Measurements from ENCODE around the gene FSTL4.

The FSTL4 gene

GRCh38 chr5:133473291-133473690 is 139.1 kb downstream of the FSTL4 start:
- TF ChIP-seq Cebpa-rat (IDR thresholded peaks at IDR 0.05) = no peak
- no peak overlapping the region for H3K27ac ChIP-seq
- no peak overlapping the region for H3K9ac ChIP-seq
- H3K4me2 ChIP-seq = no peak overlapping the region
- no peaks in the 10 kb centered on the region for H4K20me1 ChIP-seq
- no peaks in the 10 kb centered on the region for H3K4me1 ChIP-seq
- H3K9me3 ChIP-seq = no peaks in the 10 kb centered on the region
- no peaks in the 10 kb centered on the region for H3K36me3 ChIP-seq
- H3K27me3 ChIP-seq = no peaks in the 10 kb centered on the region
- H3K4me3 ChIP-seq = no peak overlapping the region

DNA sequence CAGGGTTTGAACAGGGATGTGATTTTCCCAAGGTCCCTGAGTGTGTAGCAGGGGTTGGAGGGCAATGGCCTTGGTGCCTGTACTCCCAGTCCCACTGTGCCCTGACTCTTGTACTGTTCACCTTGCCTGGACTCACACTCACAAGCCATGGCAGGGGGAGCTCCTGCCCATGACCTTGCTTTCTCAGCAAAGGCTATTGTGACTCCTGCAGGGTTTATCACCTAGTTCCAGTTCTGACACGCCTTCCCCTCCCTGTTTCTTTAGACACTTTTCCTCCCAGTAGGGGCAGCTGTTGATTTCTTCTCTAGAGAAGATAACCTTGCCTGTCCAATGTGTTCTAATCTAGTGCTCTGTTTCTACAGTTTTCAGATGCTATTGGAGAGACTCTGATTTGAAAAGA is 139.5 kb downstream of the FSTL4 start:
- H3K27ac ChIP-seq = no peak overlapping the region
- H3K27me3 ChIP-seq = no peaks in the 10 kb centered on the region
- no peak overlapping the region for H3K4me3 ChIP-seq
- no peaks in the 10 kb centered on the region for H4K20me1 ChIP-seq
- no peak overlapping the region for H3K4me2 ChIP-seq
- H3K9ac ChIP-seq = no peak overlapping the region
- no peaks in the 10 kb centered on the region for H3K9me3 ChIP-seq
- H3K36me3 ChIP-seq = no peaks in the 10 kb centered on the region
- no peak for TF ChIP-seq Cebpa-rat (IDR thresholded peaks at IDR 0.05)
- H3K4me1 ChIP-seq = peaks cover under 1% of the 10 kb centered on the region; the same call in 1 of the 2 replicates

DNA sequence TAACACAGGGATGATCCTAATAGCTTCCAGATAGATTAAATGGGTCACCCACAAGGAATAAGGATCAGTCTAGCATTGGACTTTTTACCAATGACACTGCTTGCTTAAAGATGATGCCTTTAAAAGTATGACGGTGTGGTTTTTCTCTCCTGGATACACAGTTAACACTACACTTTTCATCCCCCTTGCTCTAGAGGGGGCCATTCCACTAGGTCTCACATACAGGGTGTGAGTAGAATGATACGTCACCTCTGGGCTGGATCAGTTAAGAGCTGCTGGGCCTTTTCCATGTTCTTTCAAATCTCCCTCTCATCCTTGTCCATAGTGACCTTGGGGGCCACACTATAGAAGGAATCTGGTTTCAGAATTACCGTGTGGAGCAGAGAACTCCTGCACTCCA is 140.6 kb downstream of the FSTL4 start:
- peaks cover 10% of the 10 kb centered on the region for H3K4me1 ChIP-seq
- no peaks in the 10 kb centered on the region for H4K20me1 ChIP-seq
- H3K4me2 ChIP-seq = no peak overlapping the region
- H3K9ac ChIP-seq = no peak overlapping the region
- H3K27ac ChIP-seq = no peak overlapping the region
- H3K4me3 ChIP-seq = no peak overlapping the region
- H3K27me3 ChIP-seq = no peaks in the 10 kb centered on the region
- TF ChIP-seq Cebpa-rat (IDR thresholded peaks at IDR 0.05) = no peak
- H3K9me3 ChIP-seq = no peaks in the 10 kb centered on the region
- no peaks in the 10 kb centered on the region for H3K36me3 ChIP-seq

DNA sequence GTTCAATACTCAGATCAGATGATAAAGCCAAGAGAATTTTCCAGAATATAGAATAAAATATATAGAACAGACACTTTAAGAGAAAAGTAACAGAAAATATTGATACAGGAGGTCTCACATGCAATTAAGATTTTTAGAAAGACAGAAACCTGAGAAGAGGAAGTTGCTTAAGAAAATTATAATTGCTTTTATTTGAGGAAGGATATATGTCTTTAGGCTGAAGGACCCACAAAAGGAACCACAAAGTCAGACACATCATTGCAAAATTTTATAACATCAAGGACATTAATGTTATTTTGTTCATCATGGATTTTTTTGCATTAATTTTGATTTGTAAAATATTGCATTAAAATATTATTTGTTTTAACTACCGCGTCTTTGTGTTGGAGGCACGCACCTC is 141.5 kb downstream of the FSTL4 start:
- H3K27me3 ChIP-seq = no peaks in the 10 kb centered on the region
- no peak for TF ChIP-seq Cebpa-rat (IDR thresholded peaks at IDR 0.05)
- no peaks in the 10 kb centered on the region for H3K9me3 ChIP-seq
- no peaks in the 10 kb centered on the region for H3K36me3 ChIP-seq
- peaks cover 13% of the 10 kb centered on the region for H3K4me1 ChIP-seq
- no peak overlapping the region for H3K4me3 ChIP-seq
- no peaks in the 10 kb centered on the region for H4K20me1 ChIP-seq
- H3K27ac ChIP-seq = no peak overlapping the region
- no peak overlapping the region for H3K4me2 ChIP-seq
- H3K9ac ChIP-seq = no peak overlapping the region

DNA sequence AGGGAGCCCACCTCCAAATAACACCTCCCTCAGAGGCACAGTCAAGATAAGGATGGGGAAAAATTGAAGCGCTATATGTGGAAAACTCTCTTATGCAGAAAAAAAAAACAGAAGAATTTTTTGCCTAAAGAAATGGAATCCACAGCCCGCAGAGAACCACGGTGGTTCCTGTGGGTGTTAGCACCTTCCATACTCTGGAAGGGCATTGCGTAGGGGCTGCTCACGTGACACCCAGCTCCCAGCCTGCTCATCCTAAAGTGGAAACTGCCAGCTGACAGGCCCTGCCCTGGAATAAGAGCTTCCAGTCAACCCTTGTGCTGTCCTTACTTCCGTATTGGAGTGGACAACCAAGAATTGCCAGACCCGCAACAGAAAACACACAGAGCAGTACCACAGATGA is 142.5 kb downstream of the FSTL4 start:
- no peak overlapping the region for H3K27ac ChIP-seq
- no peak for TF ChIP-seq Cebpa-rat (IDR thresholded peaks at IDR 0.05)
- H3K9ac ChIP-seq = no peak overlapping the region
- no peaks in the 10 kb centered on the region for H3K36me3 ChIP-seq
- no peaks in the 10 kb centered on the region for H3K27me3 ChIP-seq
- H3K9me3 ChIP-seq = no peaks in the 10 kb centered on the region
- no peaks in the 10 kb centered on the region for H4K20me1 ChIP-seq
- no peak overlapping the region for H3K4me3 ChIP-seq
- H3K4me2 ChIP-seq = no peak overlapping the region
- H3K4me1 ChIP-seq = peaks cover 16% of the 10 kb centered on the region

- Histone ChIP-seq H3K36me3 (no peaks in the 10 kb centered on the region), H3K27ac (no peak overlapping the region), H3K9me3 (no peaks in the 10 kb centered on the region), H3K4me1 (peaks cover 16% of the 10 kb centered on the region), H3K4me2 (no peak overlapping the region), H4K20me1 (no peaks in the 10 kb centered on the region), H3K4me3 (no peak overlapping the region), H3K9ac (no peak overlapping the region), H3K27me3 (no peaks in the 10 kb centered on the region)
- TF ChIP-seq Cebpa-rat (IDR thresholded peaks at IDR 0.05) = no peak
These were observed 143.1 kb downstream of the FSTL4 start for GRCh38 chr5:133469252-133469651.

DNA sequence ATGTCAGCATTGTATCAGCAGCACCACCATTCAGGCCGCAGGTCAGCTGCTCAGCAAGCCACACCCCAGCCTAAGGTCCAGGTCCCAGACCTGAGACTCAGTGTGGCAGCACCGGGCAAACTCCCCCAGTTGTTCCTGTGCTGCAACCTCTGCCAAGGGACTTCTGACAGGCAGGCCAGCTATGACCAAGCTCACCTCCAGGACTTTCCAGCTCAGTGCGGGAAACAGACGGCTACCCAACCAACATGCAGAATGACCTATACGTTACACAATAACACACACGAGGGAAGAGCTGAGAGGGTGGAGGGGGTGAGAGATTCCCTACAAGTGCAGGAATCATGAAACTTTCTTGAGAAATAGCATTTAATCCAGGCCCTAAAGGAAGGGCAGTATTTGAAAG is 143.7 kb downstream of the FSTL4 start:
- no peak for TF ChIP-seq Cebpa-rat (IDR thresholded peaks at IDR 0.05)
- H3K27me3 ChIP-seq = no peaks in the 10 kb centered on the region
- no peak overlapping the region for H3K4me3 ChIP-seq
- H3K36me3 ChIP-seq = no peaks in the 10 kb centered on the region
- no peaks in the 10 kb centered on the region for H3K9me3 ChIP-seq
- H3K27ac ChIP-seq = no peak overlapping the region
- no peak overlapping the region for H3K4me2 ChIP-seq
- peaks cover 16% of the 10 kb centered on the region for H3K4me1 ChIP-seq
- H4K20me1 ChIP-seq = no peaks in the 10 kb centered on the region
- no peak overlapping the region for H3K9ac ChIP-seq

- Histone ChIP-seq H3K4me2 (peak overlapping the region; percentile 32; the same call in 1 of the 2 replicates), H3K9ac (no peak overlapping the region), H4K20me1 (no peaks in the 10 kb centered on the region), H3K27ac (no peak overlapping the region), H3K4me1 (peaks cover 16% of the 10 kb centered on the region), H3K9me3 (no peaks in the 10 kb centered on the region), H3K27me3 (no peaks in the 10 kb centered on the region), H3K36me3 (no peaks in the 10 kb centered on the region), H3K4me3 (no peak overlapping the region)
- TF ChIP-seq Cebpa-rat (IDR thresholded peaks at IDR 0.05) = no peak
These were observed 144.4 kb downstream of the FSTL4 start for GRCh38 chr5:133467826-133468463.

- Histone ChIP-seq H3K4me3 (no peak overlapping the region), H3K27ac (no peak overlapping the region), H3K9me3 (no peaks in the 10 kb centered on the region), H3K27me3 (no peaks in the 10 kb centered on the region), H3K4me2 (peak overlapping the region; percentile 32), H4K20me1 (no peaks in the 10 kb centered on the region), H3K4me1 (peaks cover 16% of the 10 kb centered on the region), H3K9ac (no peak overlapping the region), H3K36me3 (no peaks in the 10 kb centered on the region)
- no peak for TF ChIP-seq Cebpa-rat (IDR thresholded peaks at IDR 0.05)
These were observed 145.0 kb downstream of the FSTL4 start for GRCh38 chr5:133467335-133467779.

GRCh38 chr5:133466556-133467334 is 145.6 kb downstream of the FSTL4 start:
- H3K4me2 ChIP-seq = peak overlapping the region; percentile 32
- no peak overlapping the region for H3K27ac ChIP-seq

More at GRCh38 chr5:133466556-133467334, 145.6 kb downstream of the FSTL4 start:
- no peak for TF ChIP-seq Cebpa-rat (IDR thresholded peaks at IDR 0.05)
- H3K9me3 ChIP-seq = no peaks in the 10 kb centered on the region
- H3K9ac ChIP-seq = no peak overlapping the region
- H3K4me1 ChIP-seq = peaks cover 16% of the 10 kb centered on the region
- H3K4me3 ChIP-seq = no peak overlapping the region
- no peaks in the 10 kb centered on the region for H4K20me1 ChIP-seq
- H3K27me3 ChIP-seq = no peaks in the 10 kb centered on the region
- no peaks in the 10 kb centered on the region for H3K36me3 ChIP-seq
